GM18867 (cell line): ENCODE data around the gene CTNND2.
"Not testable (repeated sequence)": the region's sequence is repeated elsewhere in the genome, so short reads cannot be mapped to it uniquely, and the experiment has no call there.

Experiments
- ATAC-seq: cut with Tn5 transposase; IDR thresholded peaks from one replicate; pipeline ENCODE4 v1.9.1; 2021; ENCODE audit warnings: mild to moderate bottlenecking, moderate library complexity; ENCODE audit not compliant: unreplicated experiment

Gene CTNND2

DNA sequence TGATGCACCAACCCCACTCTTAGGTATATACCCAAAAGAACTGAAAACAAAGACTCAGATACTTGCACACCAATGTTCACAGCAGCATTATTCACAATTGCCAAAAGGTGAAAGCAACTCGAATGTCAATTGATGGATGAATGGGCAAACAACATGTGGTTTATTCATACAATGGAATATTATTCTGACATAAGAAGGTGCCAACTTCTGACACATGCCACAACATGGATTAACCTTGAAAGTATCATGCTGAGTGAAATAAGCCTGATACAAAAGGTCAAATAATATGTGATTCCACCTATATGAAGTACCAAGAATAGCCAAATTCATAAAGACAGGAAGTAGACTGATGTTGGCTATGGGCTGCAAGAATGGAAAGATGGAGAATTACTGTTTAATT lies 35.0 kb downstream of the CTNND2 start:
- no peak for ATAC-seq

DNA sequence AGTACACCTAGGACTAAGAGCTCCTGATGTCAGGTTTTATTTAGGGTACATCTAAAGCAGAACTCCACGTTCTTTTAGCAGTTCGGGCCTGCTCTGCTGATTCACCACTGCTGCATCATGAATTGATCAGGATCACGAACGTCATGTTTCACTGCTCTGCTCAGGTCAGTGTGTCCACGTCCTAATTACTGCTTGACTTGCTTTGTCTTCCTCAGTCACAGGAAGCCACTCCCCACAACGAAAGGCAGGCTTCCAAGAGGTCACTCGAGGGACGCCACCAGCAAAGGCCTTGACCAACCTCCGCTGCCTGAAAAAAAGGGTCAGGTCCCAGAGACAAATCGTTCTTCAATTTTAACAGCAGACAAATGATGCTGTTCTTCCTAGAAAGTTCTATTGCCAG lies 40.3 kb downstream of the CTNND2 start:
- no peak for ATAC-seq

DNA sequence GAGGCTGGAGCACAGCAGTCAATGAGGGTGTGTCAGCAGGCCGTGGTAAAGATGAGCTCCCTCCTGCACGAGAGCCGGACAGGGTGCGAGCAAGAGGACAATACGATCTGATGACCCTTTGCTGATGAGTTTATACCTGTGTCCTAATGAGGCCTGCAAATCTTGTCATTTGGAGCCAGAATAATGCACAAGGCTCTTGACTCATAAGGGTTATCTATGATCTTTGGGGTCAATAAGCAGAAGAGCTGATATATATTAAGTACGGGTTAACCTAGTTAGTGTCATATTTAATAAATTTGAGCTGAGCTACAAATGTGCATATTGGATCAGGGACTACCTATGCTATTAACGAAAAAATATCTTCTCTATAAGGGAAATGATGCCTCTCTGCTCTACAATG lies 46.9 kb downstream of the CTNND2 start:
- ATAC-seq = no peak

DNA sequence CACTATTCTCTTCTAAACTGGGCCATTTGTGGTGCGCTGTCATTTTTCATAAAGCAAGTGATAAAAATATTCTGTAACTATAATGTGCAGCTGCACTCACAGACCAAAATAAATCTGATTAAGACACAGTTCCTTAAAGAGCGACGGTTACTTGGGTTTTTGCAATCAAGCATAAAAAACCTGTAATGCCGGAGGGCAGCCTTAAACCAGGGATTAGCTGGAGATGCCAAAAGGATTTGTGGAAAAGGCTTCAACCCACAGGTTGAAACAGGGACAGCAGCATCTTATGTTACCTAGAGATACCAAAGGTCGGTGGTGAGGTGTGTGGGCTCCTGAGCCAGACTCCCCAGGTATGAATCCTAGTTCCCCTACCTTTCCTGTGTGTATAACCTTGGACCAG lies 49.3 kb downstream of the CTNND2 start:
- no peak for ATAC-seq

DNA sequence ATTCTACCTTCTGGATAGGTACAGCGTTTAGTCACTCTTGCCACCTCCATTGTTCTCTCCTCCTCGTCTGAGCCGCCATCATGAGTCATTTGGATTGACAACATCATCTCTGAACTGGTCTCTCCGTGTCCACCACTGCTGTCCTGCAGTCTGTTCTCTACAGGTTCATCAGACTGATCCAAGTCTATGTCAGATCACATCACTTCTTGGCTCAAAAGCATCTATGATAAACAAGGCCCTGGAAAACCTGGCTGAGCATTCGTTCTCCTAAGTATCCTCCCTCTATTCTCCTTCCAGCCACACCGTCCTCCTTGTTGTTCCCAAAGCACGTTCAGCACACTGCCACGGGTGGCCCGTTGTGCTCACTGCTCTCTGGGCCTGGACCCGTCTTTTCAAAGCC lies 50.5 kb downstream of the CTNND2 start:
- ATAC-seq = no peak

DNA sequence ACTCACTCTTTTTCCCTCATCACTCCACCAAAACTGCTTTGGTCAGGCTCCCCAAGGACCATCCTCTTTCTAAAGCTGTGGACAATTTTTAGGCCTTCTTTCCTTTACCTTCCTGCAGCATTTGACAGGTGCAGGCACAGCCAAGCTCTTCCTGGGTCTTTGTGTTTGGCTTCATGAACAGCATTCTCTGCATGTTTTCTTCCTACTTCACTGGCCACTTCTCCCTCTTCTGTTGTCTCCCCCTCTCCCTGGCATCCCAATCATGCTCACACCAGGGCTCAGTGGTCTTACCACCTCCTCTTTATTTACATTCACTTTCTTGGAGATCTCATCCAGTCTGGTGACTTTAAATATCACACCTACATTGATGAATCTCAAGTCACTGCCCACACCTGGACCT lies 51.1 kb downstream of the CTNND2 start:
- no peak for ATAC-seq

DNA sequence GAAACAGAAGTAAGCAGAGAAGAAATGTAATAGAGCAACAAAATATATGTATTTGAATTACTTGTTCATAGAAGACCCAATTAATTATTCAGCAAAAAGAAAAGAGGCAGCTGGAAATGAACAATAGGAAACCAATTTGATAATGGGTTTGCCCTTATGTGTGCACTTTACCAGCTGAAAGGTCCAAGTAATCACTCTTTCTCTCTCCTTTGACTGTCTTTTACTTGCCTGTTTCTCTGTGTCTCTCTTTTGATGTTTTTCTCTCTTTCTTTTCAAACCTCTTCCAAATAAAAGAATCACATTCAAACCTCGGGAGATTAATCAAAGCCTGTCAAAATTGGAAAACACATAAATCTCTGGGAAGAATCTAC lies 51.5 kb downstream of the CTNND2 start:
- ATAC-seq = no peak

DNA sequence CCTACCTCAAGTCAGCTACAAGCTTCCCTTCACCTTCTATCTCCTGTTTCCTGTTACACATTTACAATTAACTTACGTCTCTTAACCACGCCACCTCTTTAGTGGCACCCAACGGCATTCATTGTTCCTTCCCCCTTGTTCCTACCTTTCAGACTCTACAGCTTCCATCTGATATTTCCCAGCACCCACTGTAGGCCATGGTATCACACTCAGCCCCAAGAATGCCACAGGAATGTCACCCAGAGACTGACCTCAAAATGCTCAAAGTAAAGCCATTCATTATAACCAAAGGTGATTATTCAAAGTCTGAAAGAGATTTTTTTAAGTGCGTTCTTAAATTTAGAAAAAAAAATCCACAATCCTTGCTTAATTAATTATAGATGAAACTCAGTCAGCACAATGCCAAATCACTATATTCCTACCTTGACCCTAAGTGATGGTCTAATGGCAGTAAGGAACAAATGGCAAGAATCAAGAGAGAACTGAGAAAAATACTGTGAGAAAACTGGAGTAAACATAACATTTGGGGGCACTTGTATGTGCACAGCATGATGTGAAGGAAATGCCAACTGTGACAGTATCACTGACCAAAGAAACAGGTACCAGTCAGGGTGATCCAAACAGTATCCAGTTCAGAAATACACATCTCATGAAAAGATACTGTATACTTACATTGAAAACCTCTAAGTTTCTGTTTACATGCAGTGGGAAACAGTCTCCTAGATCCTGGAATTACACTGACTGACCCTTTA lies 52.1 kb downstream of the CTNND2 start:
- no peak for ATAC-seq

DNA sequence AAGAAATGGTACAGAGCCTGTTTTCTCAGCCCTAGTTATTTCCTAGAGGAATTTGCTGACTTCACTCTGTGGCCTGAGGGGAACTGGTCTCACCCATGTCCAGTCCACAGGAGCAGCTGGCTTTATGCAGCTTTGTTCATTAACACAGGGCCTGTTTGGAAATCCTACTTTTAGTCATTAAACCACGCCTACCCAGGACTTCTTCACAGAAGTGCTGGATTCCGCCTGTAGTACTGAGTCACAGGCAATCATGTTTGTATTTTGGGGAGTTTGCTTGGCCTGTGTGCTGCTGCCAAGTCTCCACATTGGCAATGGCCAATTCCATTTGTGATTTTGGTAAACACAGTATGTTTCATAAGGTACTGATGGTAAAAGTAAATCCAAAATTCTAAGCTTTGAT lies 52.8 kb downstream of the CTNND2 start:
- no peak for ATAC-seq

DNA sequence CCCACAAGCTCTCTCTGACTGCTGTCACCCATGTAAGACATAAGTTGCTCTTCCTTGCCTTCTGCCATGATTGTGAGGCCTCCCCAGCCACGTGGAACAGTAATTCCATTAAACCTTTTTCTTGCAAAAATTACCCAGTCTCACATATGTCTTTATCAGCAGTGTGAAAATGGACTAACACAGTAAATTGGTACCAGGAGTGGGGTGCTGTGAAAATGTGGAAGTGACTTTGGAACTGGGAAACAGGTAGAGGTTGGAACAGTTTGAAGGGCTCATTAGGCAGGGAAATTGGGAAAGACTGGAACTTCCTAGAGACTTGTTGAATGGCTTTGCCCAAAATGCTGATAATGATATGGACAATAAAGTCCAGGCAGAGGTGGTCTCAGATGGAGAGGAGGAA lies 75.7 kb downstream of the CTNND2 start:
- ATAC-seq = not testable (repeated sequence)

DNA sequence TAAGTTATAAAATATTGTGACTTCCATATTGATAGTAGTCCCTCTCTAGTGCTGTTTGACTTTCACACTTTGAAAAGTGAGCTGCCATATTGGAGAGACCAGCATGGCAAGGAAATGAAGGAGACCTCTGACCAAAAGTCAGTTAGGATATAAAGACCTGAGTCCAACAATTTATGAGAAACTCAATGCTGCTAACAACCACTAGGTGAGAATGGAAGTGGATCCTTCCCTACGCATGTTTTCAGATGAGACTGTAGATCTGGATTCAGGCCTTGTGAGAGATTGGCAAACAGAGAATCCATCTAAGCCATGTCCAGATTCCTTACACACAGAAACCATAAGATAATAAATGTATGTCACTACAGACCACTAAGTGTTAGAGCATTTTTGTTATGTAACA lies 81.6 kb downstream of the CTNND2 start:
- ATAC-seq = no peak

DNA sequence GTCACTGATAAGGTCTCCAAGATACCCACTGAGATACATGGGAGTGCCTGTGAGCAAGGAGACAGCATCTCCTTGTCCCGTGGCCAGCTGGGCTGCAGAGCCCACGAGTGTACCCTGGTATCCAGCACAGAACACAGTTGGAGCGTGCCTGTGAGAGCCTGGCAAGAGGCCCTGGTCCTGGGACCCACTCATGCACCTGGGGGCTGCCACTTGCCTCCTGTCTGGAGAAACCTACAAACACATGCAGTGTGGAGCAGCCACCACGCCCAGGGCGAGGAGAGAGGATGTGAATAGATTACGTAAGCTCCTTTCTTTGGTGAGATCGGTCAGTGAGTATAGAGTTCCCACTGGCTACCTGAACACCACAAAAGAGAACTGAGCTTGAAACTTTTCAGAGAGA lies 88.3 kb downstream of the CTNND2 start:
- no peak for ATAC-seq

DNA sequence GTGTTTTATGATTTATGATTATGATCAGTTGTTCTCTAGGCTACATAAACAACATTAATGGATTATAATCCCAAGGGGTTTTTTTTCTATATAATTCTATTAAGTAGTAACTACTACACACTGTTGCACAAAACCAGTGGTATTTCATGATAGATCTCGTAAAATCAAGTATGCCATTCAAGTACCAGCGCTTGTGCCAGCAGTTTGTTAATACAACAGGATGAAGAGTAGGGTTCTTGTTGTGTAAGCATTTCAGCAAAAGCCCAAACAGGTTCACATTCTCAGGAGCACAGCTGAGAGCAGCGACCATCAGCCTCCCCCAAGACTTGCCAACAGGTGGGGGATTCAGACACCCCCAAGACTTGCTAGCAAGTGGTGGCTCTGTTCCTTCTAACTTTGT lies 88.8 kb downstream of the CTNND2 start:
- no peak for ATAC-seq

DNA sequence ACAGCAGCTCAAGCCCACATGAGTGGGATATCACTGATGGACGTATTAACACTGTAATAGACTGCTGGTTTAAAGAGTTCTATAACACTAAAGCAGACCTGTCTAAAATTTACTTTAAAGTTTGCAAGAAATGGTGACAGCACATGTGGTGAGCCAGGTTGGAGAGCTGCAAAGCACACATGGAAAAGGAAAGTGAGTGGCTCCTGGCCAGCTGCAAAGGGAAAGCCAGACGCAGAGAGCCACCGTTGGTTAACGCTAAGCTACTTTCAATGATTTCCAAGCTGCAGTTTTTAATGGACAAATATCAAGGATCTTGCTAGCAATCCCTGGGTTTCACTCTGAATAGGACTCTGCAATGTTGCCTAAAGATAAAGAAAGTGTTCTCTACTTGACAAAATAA lies 89.9 kb downstream of the CTNND2 start:
- ATAC-seq = no peak

DNA sequence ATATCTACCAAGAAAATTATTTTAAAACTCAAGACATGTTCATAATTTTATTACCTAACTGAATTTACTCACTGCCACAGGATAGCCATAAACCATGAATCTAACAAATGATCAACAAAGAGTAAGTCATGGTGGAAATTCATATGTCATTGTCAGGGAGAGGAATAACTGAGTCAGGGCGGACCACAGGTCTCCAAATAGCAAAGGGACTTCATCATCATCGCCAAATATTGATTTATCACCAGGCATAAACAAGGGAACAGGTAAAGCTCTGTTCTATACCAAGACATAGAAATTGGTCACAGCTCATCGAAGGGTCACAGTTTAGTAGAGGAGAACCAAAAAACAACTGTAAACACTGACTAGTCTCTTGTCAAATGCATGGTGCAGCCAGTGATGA lies 94.8 kb downstream of the CTNND2 start:
- no peak for ATAC-seq

DNA sequence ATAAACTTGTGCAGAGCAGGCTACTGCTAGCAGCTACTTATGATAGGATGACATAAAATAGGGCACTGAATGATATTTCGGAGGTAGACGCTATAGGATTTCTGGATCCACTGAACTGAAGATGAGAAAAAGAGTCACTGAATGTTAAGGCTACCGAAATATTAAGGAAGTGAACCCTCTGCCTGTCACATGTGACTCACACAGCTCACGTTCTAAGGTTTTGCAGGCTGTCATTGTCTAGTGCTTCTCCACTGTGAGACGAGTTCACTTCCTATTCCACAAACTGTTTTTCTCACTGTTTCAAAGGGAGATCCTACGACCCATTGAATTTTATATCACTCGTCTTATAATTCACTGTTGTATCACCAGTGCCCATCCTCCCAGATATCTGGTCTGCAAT lies 100.8 kb downstream of the CTNND2 start:
- no peak for ATAC-seq

DNA sequence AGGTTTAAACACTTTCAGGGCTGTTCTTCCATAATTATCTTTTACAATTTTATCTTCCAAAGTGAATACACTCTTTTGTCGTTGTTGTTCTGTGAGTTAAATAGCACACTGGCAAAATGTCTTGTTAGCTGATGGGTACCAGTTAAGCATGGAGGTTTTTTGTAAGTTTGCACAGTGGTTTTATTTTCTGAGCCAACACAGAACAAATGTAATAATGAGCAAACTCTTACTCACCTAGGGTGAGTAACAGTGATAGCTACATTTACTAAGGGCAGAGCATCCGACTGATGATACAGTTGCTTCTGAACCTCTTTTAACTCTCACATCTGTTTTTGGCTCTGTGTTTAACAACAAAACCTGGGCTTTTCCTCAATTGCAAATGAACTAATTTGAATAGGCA lies 103.2 kb downstream of the CTNND2 start:
- no peak for ATAC-seq

DNA sequence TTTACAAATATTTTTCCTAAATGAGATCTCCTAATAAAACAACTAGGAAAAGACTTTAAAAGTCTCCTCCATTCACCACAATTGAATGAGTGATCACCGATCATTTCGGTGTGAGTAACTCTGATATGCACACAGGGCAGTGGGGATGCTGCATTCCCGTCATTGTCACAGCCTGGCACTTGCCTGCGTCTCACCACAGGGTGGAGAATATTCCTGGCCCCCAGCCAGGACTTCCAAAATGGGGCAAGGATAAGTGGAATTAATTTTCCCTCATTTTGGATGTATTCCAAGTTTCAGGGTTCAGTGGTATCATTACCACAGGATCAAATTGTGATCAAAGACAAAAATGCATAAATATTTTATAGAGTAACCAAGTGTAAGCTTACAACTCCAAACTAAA lies 107.1 kb downstream of the CTNND2 start:
- ATAC-seq = no peak

DNA sequence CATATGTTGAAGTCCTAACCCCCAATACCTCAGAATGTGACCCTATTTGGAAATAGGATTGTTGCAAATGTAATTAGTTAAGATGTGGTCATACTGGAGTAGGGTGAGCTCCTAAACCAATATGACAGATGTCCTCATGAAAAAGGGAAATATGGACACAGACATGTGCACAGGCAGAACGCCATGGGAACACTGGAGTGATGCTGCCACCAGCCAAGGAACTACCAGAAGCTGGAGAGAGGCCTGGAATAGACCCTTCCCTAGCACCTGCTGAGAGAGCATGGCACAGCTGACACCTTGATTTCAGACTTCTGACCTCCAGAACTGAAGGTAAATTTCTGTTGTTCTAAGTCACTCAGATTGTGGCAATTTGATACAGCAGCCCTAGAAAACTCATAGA lies 110.8 kb downstream of the CTNND2 start:
- no peak for ATAC-seq

DNA sequence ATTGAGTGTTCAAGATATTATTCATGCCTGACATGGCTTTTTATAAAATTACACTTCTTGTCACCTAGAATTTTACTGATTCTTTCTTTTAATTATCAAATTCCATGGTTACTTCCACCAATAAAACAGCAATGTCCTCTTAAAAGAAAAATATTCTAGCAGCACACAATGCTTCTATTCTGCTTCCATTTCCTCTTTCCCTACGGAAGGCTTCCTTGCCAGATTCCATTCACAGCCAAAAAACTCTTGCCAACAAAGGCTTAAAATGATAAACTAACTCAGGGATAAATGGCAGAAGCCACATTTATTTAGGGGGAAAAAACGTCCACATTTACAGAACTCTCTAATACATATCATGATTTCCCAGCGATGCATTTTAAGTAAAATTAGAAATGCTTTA lies 111.6 kb downstream of the CTNND2 start:
- no peak for ATAC-seq

DNA sequence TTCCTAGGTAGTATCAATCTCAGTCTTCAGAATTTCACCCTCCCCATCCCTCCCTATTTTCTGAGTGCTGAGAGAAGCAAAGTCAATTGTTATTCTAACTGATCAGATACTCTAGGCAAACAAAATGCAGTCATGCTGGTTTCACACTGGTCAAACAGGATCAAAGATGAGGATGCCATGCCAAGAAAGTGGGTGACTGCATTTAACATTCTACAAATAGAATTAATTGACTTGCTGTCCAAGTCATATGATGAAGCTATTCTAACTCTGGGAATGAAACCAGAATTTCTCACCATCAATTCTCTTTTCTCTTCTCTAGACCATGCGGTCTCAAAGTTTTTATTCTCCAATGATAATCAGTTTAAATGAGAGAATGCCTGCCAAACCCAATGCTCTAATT lies 112.5 kb downstream of the CTNND2 start:
- ATAC-seq = no peak

DNA sequence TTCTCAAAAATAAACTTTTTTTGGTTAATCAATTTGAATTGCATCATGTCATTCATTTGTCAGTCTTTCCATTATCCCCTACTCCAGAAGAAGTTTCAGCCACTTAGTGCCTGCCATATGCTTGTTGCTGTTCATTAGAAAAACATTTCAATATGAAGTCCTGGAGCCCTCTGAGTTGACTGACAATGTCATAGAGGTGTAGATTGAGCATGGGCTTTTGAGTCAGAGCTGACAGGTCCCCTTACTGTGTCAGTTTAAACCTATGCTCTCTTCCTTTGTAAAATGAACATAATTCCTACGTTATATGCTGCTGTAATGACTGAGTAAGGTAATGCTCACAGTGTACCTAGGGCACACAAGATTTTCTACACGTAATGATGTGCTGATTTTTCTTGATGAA lies 114.0 kb downstream of the CTNND2 start:
- ATAC-seq = no peak

DNA sequence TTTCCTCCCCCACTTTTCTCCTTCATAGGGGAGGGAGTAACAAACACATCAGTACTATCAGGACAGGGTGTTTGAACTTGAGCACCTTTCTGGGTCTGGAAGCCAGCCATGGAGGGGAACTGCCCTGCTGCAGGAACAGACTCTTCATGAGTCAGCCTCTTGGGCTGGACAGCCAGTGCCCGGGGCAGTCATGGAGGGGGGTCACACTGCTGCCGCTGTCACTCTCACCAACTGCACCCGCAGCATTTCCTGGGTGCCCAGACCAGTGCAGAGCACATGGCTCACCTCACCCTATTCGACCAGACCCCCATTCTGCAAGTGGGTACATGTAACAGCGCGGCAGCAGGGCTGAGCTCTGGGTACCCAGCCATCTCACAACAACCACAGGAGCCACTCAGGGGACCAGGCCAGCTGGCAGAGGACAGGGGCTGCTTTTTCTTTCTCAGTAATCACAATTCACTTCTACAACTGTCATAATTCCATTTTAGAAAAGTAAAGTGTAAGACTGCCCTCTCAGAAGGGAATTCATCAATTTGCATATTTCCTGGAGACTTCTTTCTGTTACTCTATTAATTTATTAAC lies 118.4 kb downstream of the CTNND2 start:
- ATAC-seq = no peak
